ENCODE results near the gene MAOA.

The MAOA gene

DNA sequence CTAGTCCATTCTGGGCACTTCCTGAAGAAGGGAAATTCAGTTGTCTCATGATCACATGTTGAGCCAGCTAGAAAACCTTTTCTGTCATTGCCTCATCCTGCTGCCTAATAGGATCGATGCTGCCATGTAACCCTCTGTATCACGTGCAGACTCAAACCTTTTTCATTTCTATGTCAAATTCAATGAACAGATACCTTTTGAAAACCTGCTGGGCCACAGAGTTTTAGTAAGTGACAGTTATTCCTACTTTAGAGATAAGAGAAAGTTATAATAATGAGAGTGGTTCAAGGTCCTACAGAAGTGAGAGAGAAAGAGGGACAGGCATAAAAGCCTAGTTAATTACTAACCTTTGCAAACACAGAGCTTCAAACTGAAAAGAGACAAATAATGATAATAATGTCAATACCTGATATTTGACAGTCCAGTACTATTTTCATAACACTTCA lies 46.0 kb downstream of the MAOA start:
- Histone ChIP-seq H3K79me2 (ENCODE audit: insufficient read depth, low read length) (no peaks in the 10 kb centered on the region), H4K20me1 (ENCODE audit: low read depth, low read length) (no peaks in the 10 kb centered on the region), H3K9me2 (replicated peaks; ENCODE audit: insufficient read depth, low read length) (no peaks in the 10 kb centered on the region), H3K9ac (ENCODE audit: low read length) (no peak overlapping the region), H3K9me3 (ENCODE audit: insufficient read depth, low read length) (no peaks in the 10 kb centered on the region), H3K36me3 (ENCODE audit: low read length) (no peaks in the 10 kb centered on the region), H3F3A (ENCODE audit: insufficient read depth) (no peaks in the 10 kb centered on the region), H3K4me3 (ENCODE audit: insufficient read depth, low read length, poor library complexity, severe bottlenecking) (no peak overlapping the region), H2AFZ (ENCODE audit: low read depth, low read length, severe bottlenecking) (no peak overlapping the region), H3K27me3 (ENCODE audit: low read length) (no peaks in the 10 kb centered on the region), H3K4me2 (ENCODE audit: low read depth, low read length, poor library complexity, severe bottlenecking) (no peak overlapping the region), H3K27ac (ENCODE audit: low read depth, low read length) (no peak overlapping the region)
- TF ChIP-seq, protein P1, sequence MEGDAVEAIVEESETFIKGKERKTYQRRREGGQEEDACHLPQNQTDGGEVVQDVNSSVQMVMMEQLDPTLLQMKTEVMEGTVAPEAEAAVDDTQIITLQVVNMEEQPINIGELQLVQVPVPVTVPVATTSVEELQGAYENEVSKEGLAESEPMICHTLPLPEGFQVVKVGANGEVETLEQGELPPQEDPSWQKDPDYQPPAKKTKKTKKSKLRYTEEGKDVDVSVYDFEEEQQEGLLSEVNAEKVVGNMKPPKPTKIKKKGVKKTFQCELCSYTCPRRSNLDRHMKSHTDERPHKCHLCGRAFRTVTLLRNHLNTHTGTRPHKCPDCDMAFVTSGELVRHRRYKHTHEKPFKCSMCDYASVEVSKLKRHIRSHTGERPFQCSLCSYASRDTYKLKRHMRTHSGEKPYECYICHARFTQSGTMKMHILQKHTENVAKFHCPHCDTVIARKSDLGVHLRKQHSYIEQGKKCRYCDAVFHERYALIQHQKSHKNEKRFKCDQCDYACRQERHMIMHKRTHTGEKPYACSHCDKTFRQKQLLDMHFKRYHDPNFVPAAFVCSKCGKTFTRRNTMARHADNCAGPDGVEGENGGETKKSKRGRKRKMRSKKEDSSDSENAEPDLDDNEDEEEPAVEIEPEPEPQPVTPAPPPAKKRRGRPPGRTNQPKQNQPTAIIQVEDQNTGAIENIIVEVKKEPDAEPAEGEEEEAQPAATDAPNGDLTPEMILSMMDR (IDR thresholded peaks at IDR 0.05; ENCODE audit: insufficient read depth, low read length, poor library complexity, severe bottlenecking): no peak
- TF ChIP-seq EZH2phosphoT487 (conservative IDR thresholded peaks at IDR 0.05; ENCODE audit: low read length): no peak

DNA sequence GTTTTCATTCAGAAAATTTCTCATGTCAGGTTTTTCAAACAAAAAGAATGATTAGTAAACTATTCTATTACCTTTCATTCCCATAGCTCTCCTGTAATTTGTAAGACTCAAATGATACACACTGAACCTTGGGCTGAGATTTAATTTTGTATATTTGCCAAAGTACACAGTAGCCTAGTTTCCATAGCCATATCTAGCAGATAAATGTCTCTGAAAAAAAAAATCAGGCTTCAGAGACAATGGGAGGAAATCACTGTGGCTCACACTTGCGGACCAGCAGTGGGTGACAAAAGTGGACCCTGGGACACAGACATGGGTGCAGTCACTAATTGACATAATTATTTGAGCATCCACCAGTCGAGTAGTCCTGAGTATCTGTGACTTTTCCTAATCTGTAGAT lies 46.6 kb downstream of the MAOA start:
- no peak for TF ChIP-seq EZH2phosphoT487 (conservative IDR thresholded peaks at IDR 0.05; ENCODE audit: low read length)
- TF ChIP-seq, protein P1 (IDR thresholded peaks at IDR 0.05; ENCODE audit: insufficient read depth, low read length, poor library complexity, severe bottlenecking): no peak
- Histone ChIP-seq H3K4me3 (ENCODE audit: insufficient read depth, low read length, poor library complexity, severe bottlenecking) (no peak overlapping the region), H3K27ac (ENCODE audit: low read depth, low read length) (no peak overlapping the region), H2AFZ (ENCODE audit: low read depth, low read length, severe bottlenecking) (no peak overlapping the region), H4K20me1 (ENCODE audit: low read depth, low read length) (no peaks in the 10 kb centered on the region), H3K36me3 (ENCODE audit: low read length) (no peaks in the 10 kb centered on the region), H3K9me2 (replicated peaks; ENCODE audit: insufficient read depth, low read length) (no peaks in the 10 kb centered on the region), H3F3A (ENCODE audit: insufficient read depth) (no peaks in the 10 kb centered on the region), H3K9ac (ENCODE audit: low read length) (no peak overlapping the region), H3K79me2 (ENCODE audit: insufficient read depth, low read length) (no peaks in the 10 kb centered on the region), H3K27me3 (ENCODE audit: low read length) (no peaks in the 10 kb centered on the region), H3K4me2 (ENCODE audit: low read depth, low read length, poor library complexity, severe bottlenecking) (no peak overlapping the region), H3K9me3 (ENCODE audit: insufficient read depth, low read length) (no peaks in the 10 kb centered on the region)

DNA sequence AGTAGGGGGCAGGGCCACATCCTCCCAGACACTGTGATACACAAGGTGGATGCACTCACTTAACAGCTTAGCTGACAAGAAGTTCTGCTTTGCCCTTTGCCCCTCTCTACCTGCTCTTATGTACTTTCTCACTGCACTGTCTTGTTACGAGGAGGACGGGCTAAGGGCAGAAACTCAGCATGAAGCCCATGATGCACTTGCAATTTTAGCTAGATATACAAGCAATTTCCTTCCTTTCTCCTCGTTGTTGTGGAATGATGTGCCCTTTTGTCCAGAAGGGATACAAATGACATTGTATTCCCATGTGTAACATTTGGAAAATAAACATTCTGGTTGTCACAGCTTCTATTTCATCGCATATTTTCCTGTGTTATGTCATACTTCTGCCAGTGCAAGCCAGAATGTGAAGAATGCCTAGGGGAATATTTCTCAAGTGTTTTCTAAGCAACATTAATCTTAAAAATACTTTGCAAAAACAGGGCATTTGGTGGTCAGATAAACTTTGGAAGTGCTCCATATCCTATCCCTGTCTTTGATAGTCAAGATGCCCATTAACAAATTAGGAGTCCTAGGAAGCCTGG lies 47.2 kb downstream of the MAOA start:
- H3K9me2 ChIP-seq (replicated peaks; ENCODE audit: insufficient read depth, low read length): no peaks in the 10 kb centered on the region
- H3K36me3 ChIP-seq (ENCODE audit: low read length): no peaks in the 10 kb centered on the region
- H3K4me3 ChIP-seq (ENCODE audit: insufficient read depth, low read length, poor library complexity, severe bottlenecking): no peak overlapping the region
- no peak overlapping the region for H3K4me2 ChIP-seq (ENCODE audit: low read depth, low read length, poor library complexity, severe bottlenecking)
- no peak overlapping the region for H3K27ac ChIP-seq (ENCODE audit: low read depth, low read length)
- H3K9me3 ChIP-seq (ENCODE audit: insufficient read depth, low read length): no peaks in the 10 kb centered on the region
- H3K79me2 ChIP-seq (ENCODE audit: insufficient read depth, low read length): no peaks in the 10 kb centered on the region
- no peak overlapping the region for H3K9ac ChIP-seq (ENCODE audit: low read length)
- no peak overlapping the region for H2AFZ ChIP-seq (ENCODE audit: low read depth, low read length, severe bottlenecking)
- TF ChIP-seq, protein P1 (IDR thresholded peaks at IDR 0.05; ENCODE audit: insufficient read depth, low read length, poor library complexity, severe bottlenecking): no peak
- no peak for TF ChIP-seq EZH2phosphoT487 (conservative IDR thresholded peaks at IDR 0.05; ENCODE audit: low read length)
- no peaks in the 10 kb centered on the region for H4K20me1 ChIP-seq (ENCODE audit: low read depth, low read length)
- no peaks in the 10 kb centered on the region for H3F3A ChIP-seq (ENCODE audit: insufficient read depth)
- no peaks in the 10 kb centered on the region for H3K27me3 ChIP-seq (ENCODE audit: low read length)
